GM18505 (cell line): ENCODE data around the gene CCDC170.

Source experiments
- ATAC-seq: cut with Tn5 transposase; IDR thresholded peaks from one replicate; pipeline ENCODE4 v1.9.1; 2021; ENCODE audit not compliant: unreplicated experiment
- POLR2A ChIP-seq: IDR thresholded peaks from 4 replicates; pipeline ENCODE4 v1.6.1; 2011; ENCODE audit warnings: borderline replicate concordance; ENCODE audit not compliant: insufficient read depth, insufficient read length; ENCODE audit errors: extremely low read depth

Gene CCDC170

GRCh38 chr6:151475653-151476523, 17.9 kb upstream of the CCDC170 start:
- no peak for TF ChIP-seq POLR2A
- ATAC-seq: no peak

DNA sequence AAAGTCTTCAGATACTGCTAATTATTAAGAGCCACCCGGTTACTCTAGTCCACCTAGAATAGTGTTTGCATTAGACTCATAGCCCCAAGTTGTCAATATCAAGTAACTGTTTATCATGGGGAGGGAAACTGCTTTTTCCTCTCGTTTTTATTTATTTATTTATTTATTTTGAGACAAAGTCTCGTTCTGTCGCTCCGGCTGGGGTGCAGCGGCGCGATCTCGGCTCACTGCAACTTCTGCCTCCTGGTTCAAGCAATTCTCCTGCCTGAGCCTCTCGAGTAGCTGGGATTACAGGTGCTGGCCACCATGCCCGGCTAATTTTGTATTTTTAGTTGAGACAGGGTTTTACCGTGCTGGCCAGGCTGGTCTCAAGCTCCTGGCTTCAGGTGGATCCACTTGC, 16.1 kb upstream of the CCDC170 start:
- no peak for TF ChIP-seq POLR2A
- ATAC-seq: no peak

- TF ChIP-seq POLR2A: no peak
- no peak for ATAC-seq
These were observed 15.1 kb upstream of the CCDC170 start for GRCh38 chr6:151478670-151479069.

DNA sequence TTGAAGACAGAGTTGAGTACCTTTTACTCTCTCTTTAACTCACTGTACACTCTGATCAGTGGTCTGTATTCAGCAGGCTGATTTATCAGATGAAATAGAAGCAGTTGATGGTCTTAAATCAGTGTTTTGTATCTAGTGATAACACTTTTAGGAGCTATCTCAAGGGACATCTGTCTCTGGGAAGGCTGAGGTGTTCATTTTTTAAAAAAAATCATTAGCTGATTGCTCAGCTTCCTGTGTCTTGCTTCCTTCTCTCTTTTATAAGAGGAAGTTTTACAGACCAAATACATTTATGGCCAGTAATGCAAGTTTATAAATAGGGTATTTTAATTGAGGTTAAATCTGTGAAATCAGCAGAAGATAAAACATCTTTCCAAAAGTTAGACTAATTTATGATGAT, 12.0 kb upstream of the CCDC170 start:
- no peak for ATAC-seq
- TF ChIP-seq POLR2A: no peak

DNA sequence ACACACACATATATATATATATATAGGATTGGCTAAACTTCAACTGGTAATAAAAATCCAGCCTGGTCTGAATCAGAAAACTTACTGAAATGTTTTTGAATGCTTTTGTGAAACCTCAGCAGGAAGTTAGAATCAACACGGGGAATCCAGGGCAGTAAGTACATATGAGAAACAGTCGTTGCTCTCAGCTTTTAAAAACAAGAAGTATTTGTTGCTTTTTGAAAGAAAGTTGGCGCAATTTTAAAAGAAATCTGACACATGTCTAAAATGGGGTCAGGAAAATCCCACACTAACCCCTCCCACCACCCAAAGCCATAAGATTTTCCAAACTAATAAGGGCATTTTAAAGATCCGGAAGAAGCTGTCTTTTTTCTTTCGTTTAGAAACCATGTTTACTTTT, 11.5 kb upstream of the CCDC170 start:
- no peak for ATAC-seq
- no peak for TF ChIP-seq POLR2A

DNA sequence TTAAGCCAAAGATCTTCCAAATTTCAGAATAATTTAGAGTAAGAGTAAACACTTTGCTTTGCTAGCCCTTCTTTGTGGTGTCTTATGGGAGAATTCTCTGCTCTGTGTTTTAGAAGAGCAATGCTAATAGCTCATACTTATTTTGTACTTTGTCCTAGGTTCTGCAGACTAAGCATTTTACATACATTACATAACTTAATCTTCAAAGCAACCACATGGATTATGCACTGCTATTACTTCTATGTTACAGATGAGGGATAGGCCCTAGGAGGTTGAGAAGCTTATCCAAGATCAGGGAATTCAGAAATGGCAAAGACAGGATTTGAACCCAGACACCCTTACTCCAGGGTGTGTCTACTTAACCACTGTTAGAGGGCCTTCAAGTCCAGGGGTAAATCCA, 9.8 kb upstream of the CCDC170 start:
- TF ChIP-seq POLR2A: no peak
- no peak for ATAC-seq

- ATAC-seq: no peak
- TF ChIP-seq POLR2A: no peak
These were observed 5.6 kb upstream of the CCDC170 start for GRCh38 chr6:151488226-151488625.

- ATAC-seq: no peak
- TF ChIP-seq POLR2A: no peak
These were observed 2.8 kb upstream of the CCDC170 start for GRCh38 chr6:151490996-151491395.

- no peak for TF ChIP-seq POLR2A
- no peak for ATAC-seq
These were observed 535 bp upstream of the CCDC170 start for GRCh38 chr6:151493161-151493803.

GRCh38 chr6:151494235-151494935, 568 bp downstream of the CCDC170 start:
- ATAC-seq: no peak
- no peak for TF ChIP-seq POLR2A

DNA sequence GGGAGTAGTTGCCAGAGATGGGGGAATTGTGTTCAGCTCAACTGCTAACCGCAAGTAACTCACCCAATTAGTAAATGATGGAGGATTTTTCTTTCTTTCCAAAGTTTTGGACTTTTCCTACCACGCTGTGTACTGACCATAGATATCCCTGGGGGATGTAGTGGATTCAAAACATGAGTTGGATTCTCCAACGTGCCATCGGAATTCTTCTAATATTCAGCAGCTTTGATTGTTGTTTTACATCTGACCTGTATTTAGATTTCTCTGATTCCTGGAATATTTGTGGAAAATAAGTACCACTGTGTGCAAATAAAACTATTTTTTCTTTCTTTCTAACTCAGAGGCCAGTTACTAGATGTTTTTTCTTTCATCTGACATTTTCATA, 1.1 kb downstream of the CCDC170 start:
- no peak for TF ChIP-seq POLR2A
- no peak for ATAC-seq

GRCh38 chr6:151495380-151495779, 1.6 kb downstream of the CCDC170 start:
- no peak for TF ChIP-seq POLR2A
- no peak for ATAC-seq

DNA sequence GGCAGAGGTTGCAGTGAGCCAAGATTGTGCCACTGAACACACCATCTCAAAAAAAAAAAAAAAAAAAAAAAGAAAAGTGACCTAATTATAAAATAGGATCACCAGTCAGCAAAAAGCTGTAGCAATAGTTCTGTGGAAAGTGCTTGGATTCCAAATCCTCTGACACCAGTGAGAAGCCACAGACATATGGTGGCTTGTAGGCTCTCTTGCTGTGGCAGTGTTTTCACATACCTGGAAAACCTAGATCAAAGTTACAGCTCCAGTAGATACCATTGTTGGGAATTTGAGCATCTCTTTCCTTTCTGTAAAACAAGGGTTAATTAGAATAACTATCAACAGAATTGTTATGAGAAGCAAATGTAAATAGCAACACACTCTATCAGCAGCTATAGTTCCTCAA, 4.1 kb downstream of the CCDC170 start:
- peak; percentile 27 for ATAC-seq
- TF ChIP-seq POLR2A: no peak
